HepG2 (cell line): ENCODE results near the gene KRTAP13-1.

Source experiments
- CBFB ChIP-seq: sonication (generic); formaldehyde crosslinking; IDR thresholded peaks from 2 replicates; pipeline ENCODE4 v1.4.0; 2020; ENCODE audit warnings: missing genetic modification reagents
- DPF2 ChIP-seq: sonication (generic); formaldehyde crosslinking; IDR thresholded peaks from 2 replicates; pipeline ENCODE4 v1.4.0; 2020; ENCODE audit warnings: mild to moderate bottlenecking, low read depth, missing genetic modification reagents, borderline replicate concordance
- EZH2 ChIP-seq: conservative IDR thresholded peaks from 2 replicates; pipeline ENCODE4 v1.6.1; 2012; ENCODE audit warnings: mild to moderate bottlenecking, low read depth, low read length, moderate library complexity
- FOXK2 ChIP-seq: fragments of 450-650 bp; IDR thresholded peaks from 2 replicates; pipeline ENCODE4 v1.6.1; 2016
- NFE2L2 ChIP-seq: fragments of 150-350 bp; IDR thresholded peaks from 2 replicates; pipeline ENCODE4 v1.6.1; 2014; ENCODE audit warnings: low read length
- PHF20 ChIP-seq: sonication (generic); formaldehyde crosslinking; IDR thresholded peaks from 2 replicates; pipeline ENCODE4 v1.5.0; 2020; ENCODE audit warnings: mild to moderate bottlenecking, missing genetic modification reagents
- RBAK ChIP-seq: sonication (generic); formaldehyde crosslinking; IDR thresholded peaks from 2 replicates; pipeline ENCODE4 v1.5.1; 2020; ENCODE audit warnings: mild to moderate bottlenecking, missing genetic modification reagents
- ZNF224 ChIP-seq: sonication (generic); formaldehyde crosslinking; IDR thresholded peaks from 2 replicates; pipeline ENCODE4 v1.5.0; 2020; ENCODE audit warnings: mild to moderate bottlenecking, missing genetic modification reagents
- ZNF747 ChIP-seq: sonication (generic); formaldehyde crosslinking; IDR thresholded peaks from 2 replicates; pipeline ENCODE4 v1.8.1; 2023; ENCODE audit warnings: missing genetic modification reagents, mild to moderate bottlenecking, borderline replicate concordance
- TF ChIP-seq, protein P1 (sequence below): sonication (generic); formaldehyde crosslinking; IDR thresholded peaks from 2 replicates; pipeline ENCODE4 v1.5.0; 2020; ENCODE audit warnings: mild to moderate bottlenecking, missing genetic modification reagents, moderate library complexity
- TF ChIP-seq, protein P2 (sequence below): sonication (generic); formaldehyde crosslinking; conservative IDR thresholded peaks from 2 replicates; pipeline ENCODE4 v1.4.0; 2020; ENCODE audit warnings: missing genetic modification reagents
- TF ChIP-seq, protein P3 (sequence below), 2 experiments: IDR thresholded peaks; 2 replicates each; pipeline ENCODE4 v1.6.1; 2011 to 2012; ENCODE audit warnings: low read length in 2 of 2, borderline replicate concordance in 1 of 2, low read depth in 1 of 2, mild to moderate bottlenecking in 1 of 2, moderate library complexity in 1 of 2
- TF ChIP-seq, protein P4 (sequence below): sonication (generic); formaldehyde crosslinking; IDR thresholded peaks from 2 replicates; pipeline ENCODE4 v1.8.0; 2022; ENCODE audit warnings: mild to moderate bottlenecking, missing genetic modification reagents, moderate library complexity

DNA sequence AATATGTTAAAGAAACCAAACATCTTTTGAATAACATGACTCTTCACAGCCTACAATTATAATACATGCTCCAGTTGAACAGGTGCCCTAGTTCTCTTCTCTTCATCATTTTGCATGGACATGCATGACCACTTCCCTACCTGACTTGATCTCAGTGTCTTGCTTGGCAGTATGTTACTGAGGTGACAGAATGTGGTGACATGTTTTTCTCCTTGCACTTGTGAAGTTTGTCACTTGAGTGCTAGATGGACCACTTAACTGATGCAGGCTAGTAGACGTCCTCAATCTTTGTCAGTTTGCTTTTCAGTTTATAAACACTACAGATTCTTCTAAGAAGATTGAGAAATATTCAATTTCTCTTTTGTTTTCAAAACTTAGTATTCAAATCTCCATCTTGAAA, 13.6 kb upstream of the KRTAP13-1 start:
- TF ChIP-seq ZNF224 (no peak), PHF20 (CRISPR knock-in tag) (no peak), NFE2L2 (no peak), ZNF747 (no peak), CBFB (CRISPR knock-in tag) (no peak), DPF2 (CRISPR knock-in tag) (no peak), FOXK2 (no peak), RBAK (CRISPR knock-in tag) (no peak), EZH2 (no peak)
- TF ChIP-seq, protein P1, sequence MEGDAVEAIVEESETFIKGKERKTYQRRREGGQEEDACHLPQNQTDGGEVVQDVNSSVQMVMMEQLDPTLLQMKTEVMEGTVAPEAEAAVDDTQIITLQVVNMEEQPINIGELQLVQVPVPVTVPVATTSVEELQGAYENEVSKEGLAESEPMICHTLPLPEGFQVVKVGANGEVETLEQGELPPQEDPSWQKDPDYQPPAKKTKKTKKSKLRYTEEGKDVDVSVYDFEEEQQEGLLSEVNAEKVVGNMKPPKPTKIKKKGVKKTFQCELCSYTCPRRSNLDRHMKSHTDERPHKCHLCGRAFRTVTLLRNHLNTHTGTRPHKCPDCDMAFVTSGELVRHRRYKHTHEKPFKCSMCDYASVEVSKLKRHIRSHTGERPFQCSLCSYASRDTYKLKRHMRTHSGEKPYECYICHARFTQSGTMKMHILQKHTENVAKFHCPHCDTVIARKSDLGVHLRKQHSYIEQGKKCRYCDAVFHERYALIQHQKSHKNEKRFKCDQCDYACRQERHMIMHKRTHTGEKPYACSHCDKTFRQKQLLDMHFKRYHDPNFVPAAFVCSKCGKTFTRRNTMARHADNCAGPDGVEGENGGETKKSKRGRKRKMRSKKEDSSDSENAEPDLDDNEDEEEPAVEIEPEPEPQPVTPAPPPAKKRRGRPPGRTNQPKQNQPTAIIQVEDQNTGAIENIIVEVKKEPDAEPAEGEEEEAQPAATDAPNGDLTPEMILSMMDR, result no peak
- TF ChIP-seq, protein P2, sequence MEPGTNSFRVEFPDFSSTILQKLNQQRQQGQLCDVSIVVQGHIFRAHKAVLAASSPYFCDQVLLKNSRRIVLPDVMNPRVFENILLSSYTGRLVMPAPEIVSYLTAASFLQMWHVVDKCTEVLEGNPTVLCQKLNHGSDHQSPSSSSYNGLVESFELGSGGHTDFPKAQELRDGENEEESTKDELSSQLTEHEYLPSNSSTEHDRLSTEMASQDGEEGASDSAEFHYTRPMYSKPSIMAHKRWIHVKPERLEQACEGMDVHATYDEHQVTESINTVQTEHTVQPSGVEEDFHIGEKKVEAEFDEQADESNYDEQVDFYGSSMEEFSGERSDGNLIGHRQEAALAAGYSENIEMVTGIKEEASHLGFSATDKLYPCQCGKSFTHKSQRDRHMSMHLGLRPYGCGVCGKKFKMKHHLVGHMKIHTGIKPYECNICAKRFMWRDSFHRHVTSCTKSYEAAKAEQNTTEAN (CRISPR knock-in tag), result no peak
- TF ChIP-seq, protein P3, sequence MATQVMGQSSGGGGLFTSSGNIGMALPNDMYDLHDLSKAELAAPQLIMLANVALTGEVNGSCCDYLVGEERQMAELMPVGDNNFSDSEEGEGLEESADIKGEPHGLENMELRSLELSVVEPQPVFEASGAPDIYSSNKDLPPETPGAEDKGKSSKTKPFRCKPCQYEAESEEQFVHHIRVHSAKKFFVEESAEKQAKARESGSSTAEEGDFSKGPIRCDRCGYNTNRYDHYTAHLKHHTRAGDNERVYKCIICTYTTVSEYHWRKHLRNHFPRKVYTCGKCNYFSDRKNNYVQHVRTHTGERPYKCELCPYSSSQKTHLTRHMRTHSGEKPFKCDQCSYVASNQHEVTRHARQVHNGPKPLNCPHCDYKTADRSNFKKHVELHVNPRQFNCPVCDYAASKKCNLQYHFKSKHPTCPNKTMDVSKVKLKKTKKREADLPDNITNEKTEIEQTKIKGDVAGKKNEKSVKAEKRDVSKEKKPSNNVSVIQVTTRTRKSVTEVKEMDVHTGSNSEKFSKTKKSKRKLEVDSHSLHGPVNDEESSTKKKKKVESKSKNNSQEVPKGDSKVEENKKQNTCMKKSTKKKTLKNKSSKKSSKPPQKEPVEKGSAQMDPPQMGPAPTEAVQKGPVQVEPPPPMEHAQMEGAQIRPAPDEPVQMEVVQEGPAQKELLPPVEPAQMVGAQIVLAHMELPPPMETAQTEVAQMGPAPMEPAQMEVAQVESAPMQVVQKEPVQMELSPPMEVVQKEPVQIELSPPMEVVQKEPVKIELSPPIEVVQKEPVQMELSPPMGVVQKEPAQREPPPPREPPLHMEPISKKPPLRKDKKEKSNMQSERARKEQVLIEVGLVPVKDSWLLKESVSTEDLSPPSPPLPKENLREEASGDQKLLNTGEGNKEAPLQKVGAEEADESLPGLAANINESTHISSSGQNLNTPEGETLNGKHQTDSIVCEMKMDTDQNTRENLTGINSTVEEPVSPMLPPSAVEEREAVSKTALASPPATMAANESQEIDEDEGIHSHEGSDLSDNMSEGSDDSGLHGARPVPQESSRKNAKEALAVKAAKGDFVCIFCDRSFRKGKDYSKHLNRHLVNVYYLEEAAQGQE (IDR thresholded peaks at IDR 0.05; ENCODE audit: borderline replicate concordance in 1 of 2, low read depth in 1 of 2, low read length in 2 of 2), result no peak
- TF ChIP-seq, protein P4, sequence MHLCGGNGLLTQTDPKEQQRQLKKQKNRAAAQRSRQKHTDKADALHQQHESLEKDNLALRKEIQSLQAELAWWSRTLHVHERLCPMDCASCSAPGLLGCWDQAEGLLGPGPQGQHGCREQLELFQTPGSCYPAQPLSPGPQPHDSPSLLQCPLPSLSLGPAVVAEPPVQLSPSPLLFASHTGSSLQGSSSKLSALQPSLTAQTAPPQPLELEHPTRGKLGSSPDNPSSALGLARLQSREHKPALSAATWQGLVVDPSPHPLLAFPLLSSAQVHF (CRISPR knock-in tag), result no peak
